GM21423 (cell line): ENCODE data around the gene ANKRD11.
A peak's percentile ranks its signal among the peaks of the same experiment; 100 is the strongest.
"Not testable (repeated sequence)": the region's sequence is repeated elsewhere in the genome, so short reads cannot be mapped to it uniquely, and the experiment has no call there.

ENCODE experiments used
- ATAC-seq: cut with Tn5 transposase; IDR thresholded peaks from one replicate; pipeline ENCODE4 v1.9.1; 2021; ENCODE audit warnings: mild to moderate bottlenecking, moderate library complexity; ENCODE audit not compliant: unreplicated experiment

ANKRD11 gene

GRCh38 chr16:89482150-89482816, 8.1 kb downstream of the ANKRD11 start:
- no peak for ATAC-seq

- no peak for ATAC-seq
Observed at GRCh38 chr16:89481356-89481955, 8.9 kb downstream of the ANKRD11 start.

- ATAC-seq, result no peak
Observed at GRCh38 chr16:89478576-89479221, 11.7 kb downstream of the ANKRD11 start.

GRCh38 chr16:89476811-89477261, 13.5 kb downstream of the ANKRD11 start:
- ATAC-seq, result peak; percentile 74

- peak; percentile 19 for ATAC-seq
Observed at GRCh38 chr16:89476379-89476778, 14.0 kb downstream of the ANKRD11 start.

GRCh38 chr16:89475144-89475543, 15.2 kb downstream of the ANKRD11 start:
- no peak for ATAC-seq

GRCh38 chr16:89473791-89474414, 16.5 kb downstream of the ANKRD11 start:
- ATAC-seq, result no peak

- ATAC-seq, result no peak
Observed at GRCh38 chr16:89473136-89473712, 17.1 kb downstream of the ANKRD11 start.

- ATAC-seq, result no peak
Observed at GRCh38 chr16:89472711-89473075, 17.7 kb downstream of the ANKRD11 start.

GRCh38 chr16:89467382-89467781, 23.0 kb downstream of the ANKRD11 start:
- no peak for ATAC-seq

- no peak for ATAC-seq
Observed at GRCh38 chr16:89466920-89467319, 23.4 kb downstream of the ANKRD11 start.

- not testable (repeated sequence) for ATAC-seq
Observed at GRCh38 chr16:89463312-89463711, 27.0 kb downstream of the ANKRD11 start.

GRCh38 chr16:89462639-89463038, 27.7 kb downstream of the ANKRD11 start:
- not testable (repeated sequence) for ATAC-seq

GRCh38 chr16:89461890-89462289, 28.5 kb downstream of the ANKRD11 start:
- ATAC-seq, result not testable (repeated sequence)

- no peak for ATAC-seq
Observed at GRCh38 chr16:89460556-89460955, 29.8 kb downstream of the ANKRD11 start.

- no peak for ATAC-seq
Observed at GRCh38 chr16:89458967-89459366, 31.4 kb downstream of the ANKRD11 start.

- no peak for ATAC-seq
Observed at GRCh38 chr16:89458551-89458950, 31.8 kb downstream of the ANKRD11 start.

- no peak for ATAC-seq
Observed at GRCh38 chr16:89456419-89456959, 33.9 kb downstream of the ANKRD11 start.

- ATAC-seq, result no peak
Observed at GRCh38 chr16:89455692-89456091, 34.7 kb downstream of the ANKRD11 start.

- no peak for ATAC-seq
Observed at GRCh38 chr16:89455178-89455577, 35.2 kb downstream of the ANKRD11 start.
